Suprapubic skin (tissue), 4 donors: ENCODE data around the gene ZNF467.

Source experiments
- EP300 ChIP-seq: sonication (generic); formaldehyde crosslinking; IDR thresholded peaks from one replicate; pipeline ENCODE4 v1.6.1; 2017; ENCODE audit warnings: antibody characterized with exemption
- POLR2A ChIP-seq, 2 donors: fragments of 450-650 bp; IDR thresholded peaks; one replicate each; pipeline ENCODE4 v1.6.1; 2017; ENCODE audit warnings: antibody characterized with exemption in 2 of 2, mild to moderate bottlenecking in 2 of 2, moderate library complexity in 2 of 2
- POLR2AphosphoS5 ChIP-seq, 3 donors: sonication (generic); formaldehyde crosslinking; IDR thresholded peaks; one replicate each; pipeline ENCODE4 v1.6.1; 2017; ENCODE audit warnings: antibody characterized with exemption in 3 of 3
- TF ChIP-seq, protein P1 (sequence below), 2 donors: fragments of 200-600 bp in 1 of 2; fragments of 450-650 bp in 1 of 2; sonication (generic) in 1 of 2; IDR thresholded peaks; one replicate each; pipeline ENCODE4 v1.5.1; 2016 to 2019; ENCODE audit warnings: antibody characterized with exemption in 2 of 2, mild to moderate bottlenecking in 1 of 2, moderate library complexity in 1 of 2

DNA sequence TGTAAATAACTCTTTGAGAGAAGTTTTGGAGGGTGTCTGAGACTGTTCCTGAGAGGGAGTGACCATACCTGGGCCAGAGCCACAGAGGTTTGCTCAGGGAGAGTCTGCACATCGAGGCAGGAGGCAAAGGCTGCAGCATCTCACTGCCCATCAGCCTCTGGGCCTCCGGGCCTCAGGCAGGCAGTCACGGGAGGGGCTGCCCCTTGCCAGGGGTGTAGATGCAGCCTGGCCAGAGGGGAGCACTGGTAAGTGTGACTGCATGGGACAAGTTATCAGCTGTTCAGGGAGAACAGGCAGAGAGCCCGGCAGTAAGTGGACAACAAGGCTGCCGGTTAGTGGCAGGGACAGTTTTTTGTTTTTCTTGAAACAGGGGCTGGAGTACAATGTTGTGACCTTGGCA, 55.9 kb downstream of the ZNF467 start:
- TF ChIP-seq, protein P1, sequence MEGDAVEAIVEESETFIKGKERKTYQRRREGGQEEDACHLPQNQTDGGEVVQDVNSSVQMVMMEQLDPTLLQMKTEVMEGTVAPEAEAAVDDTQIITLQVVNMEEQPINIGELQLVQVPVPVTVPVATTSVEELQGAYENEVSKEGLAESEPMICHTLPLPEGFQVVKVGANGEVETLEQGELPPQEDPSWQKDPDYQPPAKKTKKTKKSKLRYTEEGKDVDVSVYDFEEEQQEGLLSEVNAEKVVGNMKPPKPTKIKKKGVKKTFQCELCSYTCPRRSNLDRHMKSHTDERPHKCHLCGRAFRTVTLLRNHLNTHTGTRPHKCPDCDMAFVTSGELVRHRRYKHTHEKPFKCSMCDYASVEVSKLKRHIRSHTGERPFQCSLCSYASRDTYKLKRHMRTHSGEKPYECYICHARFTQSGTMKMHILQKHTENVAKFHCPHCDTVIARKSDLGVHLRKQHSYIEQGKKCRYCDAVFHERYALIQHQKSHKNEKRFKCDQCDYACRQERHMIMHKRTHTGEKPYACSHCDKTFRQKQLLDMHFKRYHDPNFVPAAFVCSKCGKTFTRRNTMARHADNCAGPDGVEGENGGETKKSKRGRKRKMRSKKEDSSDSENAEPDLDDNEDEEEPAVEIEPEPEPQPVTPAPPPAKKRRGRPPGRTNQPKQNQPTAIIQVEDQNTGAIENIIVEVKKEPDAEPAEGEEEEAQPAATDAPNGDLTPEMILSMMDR (IDR thresholded peaks at IDR 0.05): no peak
- TF ChIP-seq EP300 (no peak), POLR2A (IDR thresholded peaks at IDR 0.05) (no peak), POLR2AphosphoS5 (IDR thresholded peaks at IDR 0.05) (no peak)
